ENCODE data around the gene IL21R.

Gene IL21R

DNA sequence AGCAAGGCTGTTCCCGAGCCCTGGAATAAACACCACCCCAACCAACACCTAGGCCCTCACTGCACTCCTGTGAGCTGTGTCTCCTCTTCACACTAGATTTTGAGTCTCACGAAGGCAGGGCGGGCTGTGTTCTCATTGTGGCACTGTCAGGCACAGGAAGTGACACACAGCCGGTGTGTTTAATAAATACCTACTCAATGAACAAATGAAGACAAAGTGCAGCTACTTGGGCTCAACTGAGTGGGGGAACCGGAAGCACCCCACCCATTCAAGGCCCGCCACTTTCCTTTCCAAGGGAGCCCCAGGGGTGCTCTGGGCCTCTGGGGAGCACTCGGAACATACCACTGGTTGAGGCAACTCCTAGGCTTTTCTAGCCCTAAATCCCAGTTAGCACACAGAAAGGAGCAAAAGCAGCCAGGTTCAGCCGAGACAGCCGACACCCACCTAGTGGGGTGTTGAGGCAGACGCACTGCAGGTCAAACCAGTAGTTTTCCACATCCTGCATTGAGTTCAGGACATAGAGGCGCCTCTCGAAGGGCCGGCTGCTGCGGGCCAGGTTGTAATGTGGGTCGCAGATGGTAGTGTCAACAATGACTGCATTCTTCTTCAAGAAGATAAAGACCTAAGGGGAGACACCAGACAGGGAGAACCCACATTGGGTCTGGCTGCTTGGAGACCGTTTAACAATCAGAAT lies 90.1 kb downstream of the IL21R start:
- no peak for DNase-seq

DNA sequence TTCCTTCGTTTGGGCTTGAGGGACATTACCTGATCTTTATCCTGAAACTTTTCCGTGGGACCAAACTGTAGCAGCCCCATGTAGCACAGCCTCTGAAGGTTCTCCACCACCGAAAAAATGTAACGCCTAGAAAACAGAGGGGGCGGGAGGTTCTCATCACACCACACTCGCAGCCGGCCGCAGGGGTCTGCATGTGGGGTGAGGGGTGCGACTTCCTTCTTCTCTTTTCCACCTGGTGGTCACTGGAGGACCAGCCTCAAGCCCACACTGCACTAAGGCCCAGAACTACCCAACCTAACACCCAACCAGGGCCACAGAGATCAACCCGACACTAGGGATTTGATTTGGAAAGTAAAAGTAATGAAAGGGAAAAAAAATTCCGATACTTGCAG lies 90.6 kb downstream of the IL21R start:
- DNase-seq: no peak

DNA sequence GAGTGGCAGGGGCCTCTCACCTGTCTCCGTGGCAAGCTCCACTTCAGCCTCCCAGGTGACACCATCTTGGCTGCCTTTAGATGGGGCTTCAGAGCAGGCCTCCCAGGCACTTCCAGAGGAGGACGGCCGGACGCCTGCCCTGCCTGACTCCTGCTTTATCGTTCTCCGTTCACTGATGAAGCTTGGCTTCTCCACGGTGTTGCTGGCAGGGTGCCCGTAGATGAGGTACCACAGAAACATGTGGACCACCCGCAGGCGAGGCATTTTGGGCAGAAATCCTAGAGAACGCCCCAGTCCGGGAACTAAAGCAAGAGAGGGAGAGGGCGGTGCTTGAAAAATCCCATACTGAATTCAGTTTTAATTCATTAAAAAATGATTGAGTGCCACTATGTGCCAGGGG lies 93.2 kb downstream of the IL21R start:
- no peak for DNase-seq

GRCh38 chr16:27498031-27498825 lies 96.3 kb downstream of the IL21R start:
- DNase-seq: no peak

- DNase-seq: no peak
These were observed 97.1 kb downstream of the IL21R start for GRCh38 chr16:27498916-27499658.

GRCh38 chr16:27499659-27500055 lies 97.7 kb downstream of the IL21R start:
- no peak for DNase-seq

- DNase-seq: no peak
These were observed 98.8 kb downstream of the IL21R start for GRCh38 chr16:27500801-27501200.
